SK-N-SH (cell line): ENCODE results near the gene STK39. TPM values are rescaled to one million over a fixed set of nuclear protein-coding genes. Genes with fewer than 3 reads are reported as not detected.

Source experiments
- CTCF ChIA-PET: fragments of 300-600, 350-600 bp; formaldehyde crosslinking; extraction: SDS; loops from one replicate; lab custom pipeline; 2021; lab: Yijun Ruan, JAX
- POLR2A ChIA-PET: fragments of 350-600 bp; sonication (Branson Sonifier 250); formaldehyde crosslinking; extraction: SDS; loops from one replicate; lab custom pipeline; 2020; ENCODE audit warnings: antibody characterized with exemption, inconsistent platforms; lab: Yijun Ruan, JAX
- DNase-seq: peaks from one replicate; pipeline ENCODE4 v3.0.0; 2012
- H2AFZ ChIP-seq: fragments of 200-600 bp; sonication (generic); 2 replicates; pipeline ENCODE4 v1.8.1; 2016; ENCODE audit warnings: antibody characterized with exemption, mild to moderate bottlenecking, low read depth
- H3F3A ChIP-seq: fragments of 200-600 bp; sonication (generic); replicated peaks from 2 replicates; pipeline ENCODE3; 2016; ENCODE audit warnings: antibody characterized with exemption, mild to moderate bottlenecking; ENCODE audit not compliant: insufficient read depth
- H3K27ac ChIP-seq, 2 experiments: fragments of 200-500 bp in 1 of 2; fragments of 200-600 bp in 1 of 2; sonication (Bioruptor generic) in 1 of 2; sonication (generic), shearing (Covaris generic) in 1 of 2; 2 replicates each; pipeline versions ENCODE4 v1.5.1 to v1.6.1; 2014 to 2016; ENCODE audit warnings: low read depth in 2 of 2, inconsistent platforms in 1 of 2, low read length in 1 of 2, mild to moderate bottlenecking in 1 of 2, mixed read lengths in 1 of 2
- H3K27me3 ChIP-seq: fragments of 200-600 bp; sonication (generic), shearing (Covaris generic); 2 replicates; pipeline ENCODE4 v1.6.1; 2016; ENCODE audit warnings: mixed run types; ENCODE audit not compliant: insufficient read depth
- H3K36me3 ChIP-seq, 2 experiments: fragments of 200-500 bp in 1 of 2; fragments of 200-600 bp in 1 of 2; sonication (Bioruptor generic) in 1 of 2; sonication (generic) in 1 of 2; replicated peaks in 1 of 2; 2 replicates each; pipeline versions ENCODE3 to v1.5.1; 2014 to 2016; ENCODE audit warnings: low read length in 1 of 2, mild to moderate bottlenecking in 1 of 2; ENCODE audit not compliant: insufficient read depth in 2 of 2, control insufficient read depth in 1 of 2
- H3K4me1 ChIP-seq, 2 experiments: fragments of 200-500 bp in 1 of 2; fragments of 200-600 bp in 1 of 2; sonication (Bioruptor generic) in 1 of 2; sonication (generic), shearing (Covaris generic) in 1 of 2; 2 replicates each; pipeline versions ENCODE4 v1.5.1 to v1.6.1; 2014 to 2016; ENCODE audit warnings: low read depth in 1 of 2, low read length in 1 of 2, mixed run types in 1 of 2; ENCODE audit not compliant: insufficient read depth in 2 of 2, control insufficient read depth in 1 of 2
- H3K4me2 ChIP-seq: fragments of 200-600 bp; sonication (generic), shearing (Covaris generic); 2 replicates; pipeline ENCODE4 v1.6.1; 2017; ENCODE audit warnings: mixed run types
- H3K4me3 ChIP-seq, 2 experiments: fragments of 200-500 bp in 1 of 2; fragments of 200-600 bp in 1 of 2; sonication (Bioruptor generic) in 1 of 2; sonication (generic), shearing (Covaris generic) in 1 of 2; 2 replicates each; pipeline versions ENCODE4 v1.5.1 to v1.8.1; 2014 to 2016; ENCODE audit warnings: low read depth in 2 of 2, inconsistent platforms in 1 of 2, low read length in 1 of 2, mild to moderate bottlenecking in 1 of 2, mixed read lengths in 1 of 2, moderate library complexity in 1 of 2
- H3K79me2 ChIP-seq: fragments of 200-600 bp; sonication (generic); 2 replicates; pipeline ENCODE4 v1.8.1; 2017; ENCODE audit warnings: mild to moderate bottlenecking; ENCODE audit not compliant: insufficient read depth
- H3K9ac ChIP-seq: fragments of 200-600 bp; sonication (generic); 2 replicates; pipeline ENCODE4 v1.6.1; 2017; ENCODE audit warnings: mixed run types
- H3K9me2 ChIP-seq: fragments of 200-600 bp; sonication (generic); 2 replicates; pipeline ENCODE4 v1.6.1; 2017; ENCODE audit warnings: mixed run types
- H3K9me3 ChIP-seq: fragments of 200-600 bp; sonication (generic); 2 replicates; pipeline ENCODE4 v1.6.1; 2017; ENCODE audit warnings: mixed run types, mild to moderate bottlenecking, moderate library complexity
- H4K20me1 ChIP-seq: fragments of 200-600 bp; sonication (generic); 2 replicates; pipeline ENCODE4 v1.6.1; 2017; ENCODE audit warnings: mild to moderate bottlenecking, mixed run types; ENCODE audit not compliant: insufficient read depth
- EP300 ChIP-seq, 2 experiments: IDR thresholded peaks; 2 replicates each; pipeline versions ENCODE4 v1.4.0 to v1.6.1; 2012; ENCODE audit warnings: borderline replicate concordance in 1 of 2, low read depth in 1 of 2, low read length in 1 of 2
- FOSL2 ChIP-seq: IDR thresholded peaks from 2 replicates; pipeline ENCODE4 v1.4.0; 2012; ENCODE audit warnings: low read depth, mild to moderate bottlenecking, moderate library complexity, borderline replicate concordance
- GABPA ChIP-seq: IDR thresholded peaks from 2 replicates; pipeline ENCODE4 v1.4.0; 2012; ENCODE audit warnings: low read depth, mild to moderate bottlenecking
- GATA2 ChIP-seq: sonication (generic); formaldehyde crosslinking; IDR thresholded peaks from 2 replicates; pipeline ENCODE4 v1.5.0; 2020; ENCODE audit warnings: mild to moderate bottlenecking, missing genetic modification reagents
- JUND ChIP-seq: IDR thresholded peaks from 2 replicates; pipeline ENCODE4 v1.4.0; 2012
- NRF1 ChIP-seq: IDR thresholded peaks from 2 replicates; pipeline ENCODE4 v1.6.1; 2012; ENCODE audit warnings: low read depth, mild to moderate bottlenecking, low read length
- REST ChIP-seq: IDR thresholded peaks from 2 replicates; pipeline ENCODE4 v1.6.1; 2012; ENCODE audit warnings: mild to moderate bottlenecking, low read depth, low read length, moderate library complexity
- SIN3A ChIP-seq: IDR thresholded peaks from 2 replicates; pipeline ENCODE4 v1.6.1; 2012; ENCODE audit warnings: low read depth, mild to moderate bottlenecking, low read length, moderate library complexity, borderline replicate concordance
- TCF12 ChIP-seq: IDR thresholded peaks from 2 replicates; pipeline ENCODE4 v1.4.0; 2012
- USF2 ChIP-seq: fragments of 150-350 bp; IDR thresholded peaks from 2 replicates; pipeline ENCODE4 v1.6.1; 2017; ENCODE audit warnings: antibody characterized with exemption, low read length, low read depth, borderline replicate concordance
- WGBS: methylation state at CpG from one replicate; pipeline ENCODE4 v1.1.6; 2017; ENCODE audit warnings: low lambda C conversion rate; 5-methylcytosine and 5-hydroxymethylcytosine counted together
- polyA plus RNA-seq, 3 experiments: library from polyadenylated mRNA; depleted of rRNA; stranded (reverse); fragments of >200 nt; gene quantifications; 2 replicates each; pipeline ENCODE4 v1.2.3, GENCODE V29; 2012

Gene STK39
- polyA plus RNA-seq, 1 of the 3 experiments (the other 2 are of a cell fraction): 9.6 TPM

- no peaks in the 10 kb centered on the region for H3K27me3 ChIP-seq
- H3K79me2 ChIP-seq: no peaks in the 10 kb centered on the region
- no peak overlapping the region for H3K4me2 ChIP-seq
- H3K4me1 ChIP-seq: no peaks in the 10 kb centered on the region; a peak in 1 of 4 replicates
- ChIA-PET POLR2A (no interaction called here), CTCF (interaction anchor here (1.1 to 2.6 kb wide), 2 partner anchors 12 to 131 kb away, joined by 3 to 9 read pairs; no protein-coding TSS in a partner anchor)
- peaks cover 0 to 11% of the 10 kb centered on the region in 2 experiments for H3K36me3 ChIP-seq
- H2AFZ ChIP-seq: no peak overlapping the region
- no peaks in the 10 kb centered on the region for H3K9me3 ChIP-seq
- H3K9ac ChIP-seq: no peak overlapping the region
- H4K20me1 ChIP-seq: no peaks in the 10 kb centered on the region
- TF ChIP-seq JUND (no peak), FOSL2 (no peak), NRF1 (no peak), TCF12 (no peak), GATA2 (no peak), USF2 (no peak), EP300 (IDR thresholded peaks at IDR 0.05; ENCODE audit: borderline replicate concordance in 1 of 2, low read depth in 1 of 2, low read length in 1 of 2) (no peak), GABPA (no peak), SIN3A (no peak)
- no peaks in the 10 kb centered on the region for H3K9me2 ChIP-seq
- no peak for DNase-seq
- H3F3A ChIP-seq: no peaks in the 10 kb centered on the region
- no peak overlapping the region for H3K27ac ChIP-seq
- WGBS: 95% methylated on average over 1 of the region's 1 CpG
- no peak overlapping the region for H3K4me3 ChIP-seq
These were observed 259.8 kb downstream of the STK39 start for GRCh38 chr2:167987558-167987957.

- H3K27me3 ChIP-seq: no peaks in the 10 kb centered on the region
- H3K4me3 ChIP-seq: no peak overlapping the region
- no peak overlapping the region for H3K4me2 ChIP-seq
- ChIA-PET POLR2A (no interaction called here), CTCF (interaction anchor here (2.6 kb wide), 1 partner anchor 132 kb away, joined by 9 read pairs; no protein-coding TSS in a partner anchor)
- peaks cover 0 to 11% of the 10 kb centered on the region in 2 experiments for H3K36me3 ChIP-seq
- H3K9me3 ChIP-seq: no peaks in the 10 kb centered on the region
- H3K9ac ChIP-seq: no peak overlapping the region
- H2AFZ ChIP-seq: no peak overlapping the region
- no peak for TF ChIP-seq REST
- TF ChIP-seq EP300 (IDR thresholded peaks at IDR 0.05; ENCODE audit: borderline replicate concordance in 1 of 2, low read depth in 1 of 2, low read length in 1 of 2): no peak
- TF ChIP-seq, all 33 proteins: peak for 0
- DNase-seq: no peak
- no peaks in the 10 kb centered on the region for H3F3A ChIP-seq
- 95% methylated on average over 6 of the region's 6 CpGs for WGBS
- no peak overlapping the region for H3K27ac ChIP-seq
- no peaks in the 10 kb centered on the region; a peak in 1 of 4 replicates for H3K4me1 ChIP-seq
- no peaks in the 10 kb centered on the region for H4K20me1 ChIP-seq
- no peaks in the 10 kb centered on the region for H3K79me2 ChIP-seq
- H3K9me2 ChIP-seq: no peaks in the 10 kb centered on the region
These were observed 260.4 kb downstream of the STK39 start for GRCh38 chr2:167987026-167987425.
